ENCODE results near the gene XDH. TPM values are rescaled to one million over a fixed set of nuclear protein-coding genes. Genes with fewer than 3 reads are reported as not detected.

The XDH gene
- total RNA-seq, 1 experiment from 2014 or later = 0.08 TPM

DNA sequence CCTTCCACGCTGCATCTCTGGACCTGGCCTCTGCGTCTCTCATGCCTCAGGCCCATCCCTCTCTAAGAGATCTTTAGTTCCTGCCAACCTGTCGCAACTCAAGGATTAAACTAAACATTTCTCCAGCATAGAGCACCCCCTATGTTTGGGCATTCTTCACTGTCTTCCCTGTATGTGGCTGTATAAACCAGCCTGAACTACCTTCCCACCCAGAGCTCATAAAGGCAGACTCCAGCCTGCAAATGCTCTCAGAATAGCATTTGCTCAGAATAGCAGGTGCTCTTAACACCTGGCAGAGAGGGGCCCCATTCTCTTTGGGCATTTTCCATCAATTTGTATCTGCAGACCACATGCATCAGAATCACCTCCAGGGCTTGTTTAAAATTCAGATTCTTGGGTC, 97.1 kb downstream of the XDH start:
- H3K27me3 ChIP-seq (ENCODE audit: control insufficient read depth, insufficient read depth, low read length) = no peaks in the 10 kb centered on the region
- no peak for TF ChIP-seq POLR2AphosphoS5 (IDR thresholded peaks at IDR 0.05; ENCODE audit: low read depth, low read length)
- TF ChIP-seq, protein P1, sequence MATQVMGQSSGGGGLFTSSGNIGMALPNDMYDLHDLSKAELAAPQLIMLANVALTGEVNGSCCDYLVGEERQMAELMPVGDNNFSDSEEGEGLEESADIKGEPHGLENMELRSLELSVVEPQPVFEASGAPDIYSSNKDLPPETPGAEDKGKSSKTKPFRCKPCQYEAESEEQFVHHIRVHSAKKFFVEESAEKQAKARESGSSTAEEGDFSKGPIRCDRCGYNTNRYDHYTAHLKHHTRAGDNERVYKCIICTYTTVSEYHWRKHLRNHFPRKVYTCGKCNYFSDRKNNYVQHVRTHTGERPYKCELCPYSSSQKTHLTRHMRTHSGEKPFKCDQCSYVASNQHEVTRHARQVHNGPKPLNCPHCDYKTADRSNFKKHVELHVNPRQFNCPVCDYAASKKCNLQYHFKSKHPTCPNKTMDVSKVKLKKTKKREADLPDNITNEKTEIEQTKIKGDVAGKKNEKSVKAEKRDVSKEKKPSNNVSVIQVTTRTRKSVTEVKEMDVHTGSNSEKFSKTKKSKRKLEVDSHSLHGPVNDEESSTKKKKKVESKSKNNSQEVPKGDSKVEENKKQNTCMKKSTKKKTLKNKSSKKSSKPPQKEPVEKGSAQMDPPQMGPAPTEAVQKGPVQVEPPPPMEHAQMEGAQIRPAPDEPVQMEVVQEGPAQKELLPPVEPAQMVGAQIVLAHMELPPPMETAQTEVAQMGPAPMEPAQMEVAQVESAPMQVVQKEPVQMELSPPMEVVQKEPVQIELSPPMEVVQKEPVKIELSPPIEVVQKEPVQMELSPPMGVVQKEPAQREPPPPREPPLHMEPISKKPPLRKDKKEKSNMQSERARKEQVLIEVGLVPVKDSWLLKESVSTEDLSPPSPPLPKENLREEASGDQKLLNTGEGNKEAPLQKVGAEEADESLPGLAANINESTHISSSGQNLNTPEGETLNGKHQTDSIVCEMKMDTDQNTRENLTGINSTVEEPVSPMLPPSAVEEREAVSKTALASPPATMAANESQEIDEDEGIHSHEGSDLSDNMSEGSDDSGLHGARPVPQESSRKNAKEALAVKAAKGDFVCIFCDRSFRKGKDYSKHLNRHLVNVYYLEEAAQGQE (IDR thresholded peaks at IDR 0.05; ENCODE audit: insufficient read depth in 1 of 2, low read depth in 2 of 2, low read length in 1 of 2) = no peak
- no peak for TF ChIP-seq SIN3A (IDR thresholded peaks at IDR 0.05; ENCODE audit: borderline replicate concordance, insufficient read depth, low read depth, low read length)
- TF ChIP-seq, protein P2, sequence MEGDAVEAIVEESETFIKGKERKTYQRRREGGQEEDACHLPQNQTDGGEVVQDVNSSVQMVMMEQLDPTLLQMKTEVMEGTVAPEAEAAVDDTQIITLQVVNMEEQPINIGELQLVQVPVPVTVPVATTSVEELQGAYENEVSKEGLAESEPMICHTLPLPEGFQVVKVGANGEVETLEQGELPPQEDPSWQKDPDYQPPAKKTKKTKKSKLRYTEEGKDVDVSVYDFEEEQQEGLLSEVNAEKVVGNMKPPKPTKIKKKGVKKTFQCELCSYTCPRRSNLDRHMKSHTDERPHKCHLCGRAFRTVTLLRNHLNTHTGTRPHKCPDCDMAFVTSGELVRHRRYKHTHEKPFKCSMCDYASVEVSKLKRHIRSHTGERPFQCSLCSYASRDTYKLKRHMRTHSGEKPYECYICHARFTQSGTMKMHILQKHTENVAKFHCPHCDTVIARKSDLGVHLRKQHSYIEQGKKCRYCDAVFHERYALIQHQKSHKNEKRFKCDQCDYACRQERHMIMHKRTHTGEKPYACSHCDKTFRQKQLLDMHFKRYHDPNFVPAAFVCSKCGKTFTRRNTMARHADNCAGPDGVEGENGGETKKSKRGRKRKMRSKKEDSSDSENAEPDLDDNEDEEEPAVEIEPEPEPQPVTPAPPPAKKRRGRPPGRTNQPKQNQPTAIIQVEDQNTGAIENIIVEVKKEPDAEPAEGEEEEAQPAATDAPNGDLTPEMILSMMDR (IDR thresholded peaks at IDR 0.05) = no peak
- TF ChIP-seq TCF7L2 (IDR thresholded peaks at IDR 0.05; ENCODE audit: low read depth, low read length) = no peak
- H3K9me3 ChIP-seq (ENCODE audit: control insufficient read depth, insufficient read depth, low read depth, low read length) = no peaks in the 10 kb centered on the region
- intact Hi-C loops (cut with micrococcal nuclease; ENCODE audit: unreplicated experiment) = no loop called here
- in situ Hi-C loops (cut with HindIII; ENCODE audit: low pct_unique_long_range_greater_than_20kb, low sequenced_read_pairs) = no loop called here
- CTCF ChIA-PET = interaction anchor here (0.5 kb wide), 1 partner anchor 237 kb away, joined by 3 read pairs; no protein-coding TSS in a partner anchor
- ATAC-seq = no peak
- no peaks in the 10 kb centered on the region for H3K4me1 ChIP-seq (ENCODE audit: control insufficient read depth, insufficient read depth, low read length)
- no TSS peak for BruUV-seq (replicated peaks)
- no peak for DNase-seq (ENCODE audit: low read depth, low spot score)
- H3K27ac ChIP-seq (ENCODE audit: low read length) = no peak overlapping the region
- H3K4me3 ChIP-seq (ENCODE audit: low read depth in 2 of 2, low read length in 2 of 2) = no peak overlapping the region
- POLR2A ChIA-PET = no interaction called here
- H3K36me3 ChIP-seq (ENCODE audit: control insufficient read depth, insufficient read depth, low read length) = no peaks in the 10 kb centered on the region

DNA sequence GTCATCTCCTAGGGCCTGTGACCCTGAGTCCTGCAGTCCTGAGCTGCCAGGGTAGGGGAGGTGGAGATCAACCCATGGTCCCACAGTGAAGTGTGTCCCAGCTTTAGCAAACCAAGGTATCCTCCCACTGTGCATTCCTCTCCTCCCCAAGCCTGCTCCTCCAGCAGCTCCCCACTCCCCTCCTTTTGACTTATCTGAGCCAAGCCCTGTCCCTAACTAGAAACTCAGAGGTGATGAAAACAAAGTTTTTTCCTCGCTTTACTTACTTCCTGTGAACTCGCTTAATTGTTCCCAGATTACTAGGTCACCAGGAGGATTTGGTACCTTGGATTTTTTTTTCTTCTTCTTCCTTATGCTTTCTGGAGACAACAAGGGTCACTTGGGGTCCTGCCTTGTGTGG, 99.8 kb downstream of the XDH start:
- Histone ChIP-seq H3K9me3 (ENCODE audit: control insufficient read depth, insufficient read depth, low read depth, low read length) (no peaks in the 10 kb centered on the region), H3K4me3 (ENCODE audit: low read depth in 2 of 2, low read length in 2 of 2) (no peak overlapping the region), H3K27me3 (ENCODE audit: control insufficient read depth, insufficient read depth, low read length) (no peaks in the 10 kb centered on the region), H3K4me1 (ENCODE audit: control insufficient read depth, insufficient read depth, low read length) (no peaks in the 10 kb centered on the region), H3K36me3 (ENCODE audit: control insufficient read depth, insufficient read depth, low read length) (no peaks in the 10 kb centered on the region), H3K27ac (ENCODE audit: low read length) (no peak overlapping the region)
- intact Hi-C loops (cut with micrococcal nuclease; ENCODE audit: unreplicated experiment) = no loop called here
- TF ChIP-seq, protein P1 (IDR thresholded peaks at IDR 0.05; ENCODE audit: insufficient read depth in 1 of 2, low read depth in 2 of 2, low read length in 1 of 2) = no peak
- TF ChIP-seq, protein P2 (IDR thresholded peaks at IDR 0.05) = no peak
- TF ChIP-seq TCF7L2 (IDR thresholded peaks at IDR 0.05; ENCODE audit: low read depth, low read length) (no peak), POLR2AphosphoS5 (IDR thresholded peaks at IDR 0.05; ENCODE audit: low read depth, low read length) (no peak), SIN3A (IDR thresholded peaks at IDR 0.05; ENCODE audit: borderline replicate concordance, insufficient read depth, low read depth, low read length) (no peak)
- no peak for DNase-seq (ENCODE audit: low read depth, low spot score)
- in situ Hi-C loops (cut with HindIII; ENCODE audit: low pct_unique_long_range_greater_than_20kb, low sequenced_read_pairs) = no loop called here
- CTCF ChIA-PET = no interaction called here
- ATAC-seq = no peak
- BruUV-seq (replicated peaks) = no TSS peak
- POLR2A ChIA-PET = no interaction called here

Data from Panc1 (cell line).